SU-DHL-6 (cell line): ENCODE results near the gene OBP2A.

Source experiments
- EZH2phosphoT487 ChIP-seq: fragments of 200-600 bp; sonication (generic), shearing (Covaris generic); conservative IDR thresholded peaks from 2 replicates; pipeline ENCODE4 v1.6.1; 2018; ENCODE audit warnings: mild to moderate bottlenecking, antibody characterized with exemption, low read length, moderate library complexity, mixed read lengths
- TF ChIP-seq, protein P1 (sequence below): fragments of 200-600 bp; sonication (generic); IDR thresholded peaks from one replicate; pipeline ENCODE4 v1.5.1; 2017; ENCODE audit warnings: antibody characterized with exemption, mild to moderate bottlenecking, low read length, moderate library complexity; ENCODE audit not compliant: insufficient read depth, poor library complexity, severe bottlenecking

DNA sequence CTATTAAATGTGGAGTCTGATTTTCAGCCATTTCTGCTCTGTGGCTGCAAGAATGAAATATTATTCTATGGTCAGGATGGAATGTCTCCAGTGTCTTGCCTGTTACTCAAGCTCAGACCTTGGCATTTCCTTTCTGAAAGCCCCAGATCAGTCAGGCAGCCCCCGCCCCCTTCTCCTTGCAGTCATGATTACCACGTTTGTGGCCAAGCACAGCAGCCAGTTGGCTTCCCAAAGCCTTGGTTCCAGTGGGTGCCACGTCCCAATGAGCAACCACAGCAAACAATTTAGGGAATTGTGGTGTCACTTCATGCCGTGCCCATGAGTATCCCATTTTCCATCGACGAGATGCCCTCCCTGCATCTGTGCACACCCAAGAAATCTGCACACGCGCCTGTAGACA lies 9.7 kb upstream of the OBP2A start:
- TF ChIP-seq, protein P1, sequence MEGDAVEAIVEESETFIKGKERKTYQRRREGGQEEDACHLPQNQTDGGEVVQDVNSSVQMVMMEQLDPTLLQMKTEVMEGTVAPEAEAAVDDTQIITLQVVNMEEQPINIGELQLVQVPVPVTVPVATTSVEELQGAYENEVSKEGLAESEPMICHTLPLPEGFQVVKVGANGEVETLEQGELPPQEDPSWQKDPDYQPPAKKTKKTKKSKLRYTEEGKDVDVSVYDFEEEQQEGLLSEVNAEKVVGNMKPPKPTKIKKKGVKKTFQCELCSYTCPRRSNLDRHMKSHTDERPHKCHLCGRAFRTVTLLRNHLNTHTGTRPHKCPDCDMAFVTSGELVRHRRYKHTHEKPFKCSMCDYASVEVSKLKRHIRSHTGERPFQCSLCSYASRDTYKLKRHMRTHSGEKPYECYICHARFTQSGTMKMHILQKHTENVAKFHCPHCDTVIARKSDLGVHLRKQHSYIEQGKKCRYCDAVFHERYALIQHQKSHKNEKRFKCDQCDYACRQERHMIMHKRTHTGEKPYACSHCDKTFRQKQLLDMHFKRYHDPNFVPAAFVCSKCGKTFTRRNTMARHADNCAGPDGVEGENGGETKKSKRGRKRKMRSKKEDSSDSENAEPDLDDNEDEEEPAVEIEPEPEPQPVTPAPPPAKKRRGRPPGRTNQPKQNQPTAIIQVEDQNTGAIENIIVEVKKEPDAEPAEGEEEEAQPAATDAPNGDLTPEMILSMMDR = no peak
- no peak for TF ChIP-seq EZH2phosphoT487
